Osteoblast (primary cell): ENCODE results near the gene ANKS1B. TPM values are rescaled to one million over a fixed set of nuclear protein-coding genes. Genes with fewer than 3 reads are reported as not detected.

Source experiments
- DNase-seq: peaks from one replicate; pipeline ENCODE4 v3.0.0; 2011; ENCODE audit warnings: low spot score, mixed read lengths; ENCODE audit not compliant: insufficient read length; ENCODE audit errors: missing footprints
- H2AFZ ChIP-seq: 2 replicates; pipeline ENCODE4 v1.6.0; 2011; ENCODE audit warnings: mild to moderate bottlenecking, low read length
- H3K27ac ChIP-seq: 2 replicates; pipeline ENCODE4 v1.5.1; 2011; ENCODE audit warnings: mild to moderate bottlenecking, low read depth, low read length, moderate library complexity
- H3K27me3 ChIP-seq: 2 replicates; pipeline ENCODE4 v1.6.0; 2012; ENCODE audit warnings: mild to moderate bottlenecking, control low read depth, inconsistent platforms, low read length, moderate library complexity; ENCODE audit not compliant: insufficient read depth
- H3K36me3 ChIP-seq: 2 replicates; pipeline ENCODE4 v1.5.1; 2011; ENCODE audit warnings: mild to moderate bottlenecking, low read length, control low read depth, moderate library complexity; ENCODE audit not compliant: insufficient read depth
- H3K4me1 ChIP-seq: 2 replicates; pipeline ENCODE4 v1.5.1; 2011; ENCODE audit warnings: mild to moderate bottlenecking, low read length, control low read depth, moderate library complexity; ENCODE audit not compliant: insufficient read depth
- H3K4me2 ChIP-seq: 2 replicates; pipeline ENCODE4 v1.6.0; 2011; ENCODE audit warnings: mild to moderate bottlenecking, low read length; ENCODE audit not compliant: insufficient read depth
- H3K4me3 ChIP-seq: fragments of 200-600 bp; sonication (generic); 3 replicates; pipeline ENCODE4 v1.5.1; 2012; ENCODE audit warnings: mild to moderate bottlenecking, low read length, inconsistent platforms; ENCODE audit not compliant: insufficient read depth
- H3K79me2 ChIP-seq: 2 replicates; pipeline ENCODE4 v1.6.0; 2012; ENCODE audit warnings: mild to moderate bottlenecking, low read length, control low read depth, inconsistent platforms; ENCODE audit not compliant: insufficient read depth
- H3K9me3 ChIP-seq: 2 replicates; pipeline ENCODE4 v1.5.1; 2011; ENCODE audit warnings: low read depth, low read length, control low read depth
- H4K20me1 ChIP-seq: 2 replicates; pipeline ENCODE4 v1.6.0; 2012; ENCODE audit warnings: mild to moderate bottlenecking, low read length, control low read depth; ENCODE audit not compliant: insufficient read depth
- total RNA-seq: library from RNA; depleted of rRNA; stranded (reverse); fragments of >200 nt; gene quantifications from 2 replicates; pipeline ENCODE4 v1.2.3, GENCODE V29; 2012
- TF ChIP-seq, protein P1 (sequence below): IDR thresholded peaks from 2 replicates; pipeline ENCODE4 v1.5.1; 2011; ENCODE audit warnings: mild to moderate bottlenecking, low read depth, low read length, moderate library complexity; ENCODE audit errors: extremely low read depth

ANKS1B gene
- total RNA-seq, 1 donor, result 2.2 TPM

DNA sequence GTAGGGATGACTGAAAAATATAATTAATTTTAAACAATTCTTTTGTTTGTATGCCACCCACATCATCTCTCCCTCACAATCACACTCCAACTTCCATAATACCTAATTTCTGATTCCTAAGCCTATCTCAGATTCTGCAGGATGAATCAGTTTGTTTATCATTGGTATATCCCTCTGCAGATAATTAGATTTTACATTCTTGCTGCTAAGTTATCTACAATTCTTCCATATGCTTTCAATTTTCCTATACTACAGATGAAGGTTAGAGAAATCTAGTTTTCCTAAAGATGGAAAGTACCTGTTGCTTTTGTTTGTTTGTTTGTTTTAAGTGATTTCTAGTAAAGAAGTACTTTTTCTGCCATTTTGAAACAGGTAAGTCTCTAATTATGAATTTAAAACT lies 105.3 kb downstream of the ANKS1B start:
- TF ChIP-seq, protein P1, sequence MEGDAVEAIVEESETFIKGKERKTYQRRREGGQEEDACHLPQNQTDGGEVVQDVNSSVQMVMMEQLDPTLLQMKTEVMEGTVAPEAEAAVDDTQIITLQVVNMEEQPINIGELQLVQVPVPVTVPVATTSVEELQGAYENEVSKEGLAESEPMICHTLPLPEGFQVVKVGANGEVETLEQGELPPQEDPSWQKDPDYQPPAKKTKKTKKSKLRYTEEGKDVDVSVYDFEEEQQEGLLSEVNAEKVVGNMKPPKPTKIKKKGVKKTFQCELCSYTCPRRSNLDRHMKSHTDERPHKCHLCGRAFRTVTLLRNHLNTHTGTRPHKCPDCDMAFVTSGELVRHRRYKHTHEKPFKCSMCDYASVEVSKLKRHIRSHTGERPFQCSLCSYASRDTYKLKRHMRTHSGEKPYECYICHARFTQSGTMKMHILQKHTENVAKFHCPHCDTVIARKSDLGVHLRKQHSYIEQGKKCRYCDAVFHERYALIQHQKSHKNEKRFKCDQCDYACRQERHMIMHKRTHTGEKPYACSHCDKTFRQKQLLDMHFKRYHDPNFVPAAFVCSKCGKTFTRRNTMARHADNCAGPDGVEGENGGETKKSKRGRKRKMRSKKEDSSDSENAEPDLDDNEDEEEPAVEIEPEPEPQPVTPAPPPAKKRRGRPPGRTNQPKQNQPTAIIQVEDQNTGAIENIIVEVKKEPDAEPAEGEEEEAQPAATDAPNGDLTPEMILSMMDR, result no peak
- no peak overlapping the region for H3K4me3 ChIP-seq
- no peaks in the 10 kb centered on the region for H3K9me3 ChIP-seq
- no peak overlapping the region for H3K4me2 ChIP-seq
- H3K4me1 ChIP-seq, result no peaks in the 10 kb centered on the region
- H2AFZ ChIP-seq, result no peak overlapping the region
- no peak for DNase-seq
- no peaks in the 10 kb centered on the region for H3K27me3 ChIP-seq
- no peaks in the 10 kb centered on the region for H4K20me1 ChIP-seq
- H3K79me2 ChIP-seq, result no peaks in the 10 kb centered on the region
- no peak overlapping the region for H3K27ac ChIP-seq
- no peaks in the 10 kb centered on the region for H3K36me3 ChIP-seq

DNA sequence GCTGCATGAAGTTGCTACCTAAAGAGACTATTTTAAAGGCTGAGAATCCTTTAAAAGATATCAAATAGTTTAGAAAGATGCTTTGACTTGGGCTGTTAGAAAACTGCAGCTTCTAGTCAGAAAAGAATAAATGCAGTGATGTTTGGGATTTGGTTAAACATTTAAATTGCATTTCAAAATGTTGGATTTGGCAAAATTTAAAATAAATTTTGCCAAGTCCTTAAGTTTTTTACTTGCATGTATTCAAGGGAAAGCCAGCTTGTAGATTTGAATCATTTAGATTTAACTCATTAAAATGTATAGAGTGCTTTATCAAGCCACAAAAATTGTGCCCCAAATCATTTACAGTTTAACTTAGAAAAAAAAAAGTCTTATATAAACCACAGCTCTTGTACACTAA lies 109.7 kb downstream of the ANKS1B start:
- TF ChIP-seq, protein P1, result no peak
- Histone ChIP-seq H3K4me3 (no peak overlapping the region), H3K36me3 (no peaks in the 10 kb centered on the region), H3K27me3 (no peaks in the 10 kb centered on the region), H3K4me1 (no peaks in the 10 kb centered on the region), H3K79me2 (no peaks in the 10 kb centered on the region), H4K20me1 (no peaks in the 10 kb centered on the region), H3K27ac (no peak overlapping the region), H2AFZ (no peak overlapping the region), H3K4me2 (no peak overlapping the region), H3K9me3 (no peaks in the 10 kb centered on the region)
- no peak for DNase-seq

DNA sequence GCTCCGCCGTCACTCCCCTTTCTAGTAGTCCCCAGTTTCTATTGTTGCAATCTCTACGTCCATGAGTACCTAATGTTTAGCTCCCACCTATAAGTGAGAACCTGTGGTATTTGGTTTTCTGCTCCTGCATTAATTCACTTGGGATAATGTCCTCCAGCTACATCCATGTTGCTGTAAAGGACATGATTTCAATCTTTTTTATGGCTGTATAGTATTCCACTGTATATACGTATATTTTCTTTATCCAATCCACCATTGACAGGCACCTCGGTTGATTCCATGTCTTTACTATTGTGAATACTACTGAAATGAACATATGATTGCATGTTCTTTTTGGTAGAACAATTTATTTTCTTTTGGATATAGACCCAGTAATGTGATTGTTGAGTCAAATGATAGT lies 114.7 kb downstream of the ANKS1B start:
- Histone ChIP-seq H3K4me1 (no peaks in the 10 kb centered on the region), H3K27me3 (no peaks in the 10 kb centered on the region), H3K27ac (no peak overlapping the region), H4K20me1 (no peaks in the 10 kb centered on the region), H3K79me2 (no peaks in the 10 kb centered on the region), H3K36me3 (no peaks in the 10 kb centered on the region), H3K4me2 (no peak overlapping the region), H3K4me3 (no peak overlapping the region), H3K9me3 (no peaks in the 10 kb centered on the region), H2AFZ (no peak overlapping the region)
- TF ChIP-seq, protein P1, result no peak
- DNase-seq, result no peak

DNA sequence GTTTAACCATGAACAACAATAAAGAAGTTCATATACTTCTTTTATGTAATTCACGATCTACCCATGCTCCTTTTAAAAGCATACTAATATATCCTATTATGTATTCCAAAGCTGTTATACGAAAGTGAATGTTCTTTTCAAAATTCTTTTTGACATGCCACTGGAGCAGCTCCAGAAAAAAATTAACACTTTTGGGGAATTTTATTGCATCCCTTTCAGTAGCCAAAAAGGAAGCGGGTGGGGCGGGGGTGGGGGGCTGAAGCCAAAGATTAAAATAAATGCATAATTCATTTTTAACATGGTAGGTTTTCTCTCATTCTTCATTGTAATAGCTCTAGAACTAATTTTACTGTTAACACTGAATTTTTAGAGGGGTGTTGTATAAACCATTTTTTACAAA lies 123.0 kb downstream of the ANKS1B start:
- TF ChIP-seq, protein P1, result no peak
- Histone ChIP-seq H3K4me1 (no peaks in the 10 kb centered on the region), H3K27me3 (no peaks in the 10 kb centered on the region), H3K9me3 (no peaks in the 10 kb centered on the region), H4K20me1 (no peaks in the 10 kb centered on the region), H3K79me2 (no peaks in the 10 kb centered on the region), H3K4me3 (no peak overlapping the region), H3K27ac (no peak overlapping the region), H3K36me3 (no peaks in the 10 kb centered on the region), H3K4me2 (no peak overlapping the region), H2AFZ (no peak overlapping the region)
- no peak for DNase-seq
